Lung (tissue), 12 donors: Measurements from ENCODE around the gene PDE6D. TPM values are rescaled to one million over a fixed set of nuclear protein-coding genes. Genes with fewer than 3 reads are reported as not detected.

ENCODE experiments used
- ATAC-seq: fragments of 200-7000 bp; cut with Tn5 transposase; one replicate; pipeline ENCODE4 v1.9.1; 2020; ENCODE audit warnings: moderate number of reproducible peaks; ENCODE audit not compliant: insufficient read depth, low FRiP score
- DNase-seq, 3 donors: peaks; one replicate each; pipeline ENCODE4 v3.0.0-alpha.2; 2013 to 2017
- H3K27ac ChIP-seq, 2 donors: one replicate each; pipeline ENCODE4 v1.5.1; 2013; ENCODE audit warnings: mild to moderate bottlenecking in 2 of 2, moderate library complexity in 2 of 2, control low read depth in 1 of 2, inconsistent platforms in 1 of 2, low read depth in 1 of 2, low read length in 1 of 2
- H3K27me3 ChIP-seq, 3 donors: one replicate each; pipeline ENCODE4 v1.5.1; 2013; ENCODE audit warnings: low read length in 2 of 3; ENCODE audit not compliant: control insufficient read depth in 3 of 3, insufficient read depth in 3 of 3
- H3K36me3 ChIP-seq, 4 donors: one replicate each; pipeline ENCODE4 v1.5.1; 2013; ENCODE audit warnings: low read length in 4 of 4, mild to moderate bottlenecking in 1 of 4, moderate library complexity in 1 of 4; ENCODE audit not compliant: control insufficient read depth in 4 of 4, insufficient read depth in 4 of 4
- H3K4me1 ChIP-seq, 5 donors: one replicate each; pipeline ENCODE4 v1.5.1; 2013; ENCODE audit warnings: low read length in 5 of 5, mild to moderate bottlenecking in 2 of 5, moderate library complexity in 1 of 5; ENCODE audit not compliant: control insufficient read depth in 5 of 5, insufficient read depth in 5 of 5
- H3K4me3 ChIP-seq: one replicate; pipeline ENCODE4 v1.5.1; 2013; ENCODE audit warnings: mild to moderate bottlenecking, control low read depth, moderate library complexity
- H3K9ac ChIP-seq, 2 donors: one replicate each; pipeline ENCODE4 v1.5.1; 2013; ENCODE audit warnings: low read length in 2 of 2, control low read depth in 1 of 2; ENCODE audit not compliant: insufficient read depth in 1 of 2
- H3K9me3 ChIP-seq, 4 donors: one replicate each; pipeline ENCODE4 v1.5.1; 2013; ENCODE audit warnings: low read length in 3 of 4, mild to moderate bottlenecking in 1 of 4, moderate library complexity in 1 of 4; ENCODE audit not compliant: control insufficient read depth in 4 of 4, insufficient read depth in 3 of 4
- CTCF ChIP-seq: IDR thresholded peaks from 2 replicates; pipeline ENCODE4 v1.5.1; 2012; ENCODE audit warnings: mild to moderate bottlenecking; ENCODE audit errors: control extremely low read depth, extremely low read depth
- WGBS, 2 donors: extraction: QIAGEN DNeasy Blood & Tissue Kit; methylation state at CpG; one replicate each; pipeline ENCODE4 v1.1.7; 2013; 5-methylcytosine and 5-hydroxymethylcytosine counted together
- polyA plus RNA-seq, 2 donors: library from polyadenylated mRNA; stranded (reverse); fragments of 200-250 nt; gene quantifications; one replicate each; pipeline ENCODE4 v1.2.1, GENCODE V29; 2013
- total RNA-seq, 2 donors: library from RNA; depleted of rRNA in 1 of 2; stranded (reverse); fragments of >200 nt in 1 of 2; gene quantifications; one replicate each; pipeline ENCODE4 v1.2.1, GENCODE V29; 2014 to 2021
- donor health status: control.
- donor health status: control.
- donor health status: Bipolar disorder and iron deficiency.
- donor health status: healthy.
- donor health status: DM: yes; HTN: yes; CAD: no.

Gene PDE6D
- total and polyA plus RNA-seq, 4 donors, result 21.5 to 25.6 (median 23.0) TPM

- no peak overlapping the region for H3K4me3 ChIP-seq
- peak in 1 of 3 donors; percentile 19 for DNase-seq
- no peaks in the 10 kb centered on the region for H3K27me3 ChIP-seq
- H3K9ac ChIP-seq, result no peak overlapping the region
- no peak for ATAC-seq
- H3K36me3 ChIP-seq, result peaks cover 0 to 10% (median 2%) of the 10 kb centered on the region in 4 donors
- WGBS, 2 donors, result 82 to 86% methylated on average over 12 to 13 of the region's 13 CpGs
- peaks cover 0 to 6% (median 3%) of the 10 kb centered on the region in 5 donors for H3K4me1 ChIP-seq
- TF ChIP-seq CTCF, result no peak
- no peak overlapping the region for H3K27ac ChIP-seq
- H3K9me3 ChIP-seq, result no peaks in the 10 kb centered on the region
Observed at GRCh38 chr2:231717281-231718171, 63.6 kb downstream of the PDE6D start.

- no peak for TF ChIP-seq CTCF
- Histone ChIP-seq H3K4me1 (peaks cover 3 to 14% (median 8%) of the 10 kb centered on the region in 5 donors), H3K36me3 (peaks cover 0 to 18% (median 8%) of the 10 kb centered on the region in 4 donors), H3K4me3 (no peak overlapping the region), H3K9me3 (no peaks in the 10 kb centered on the region), H3K27me3 (no peaks in the 10 kb centered on the region), H3K27ac (peak overlapping the region in 1 of 2 donors; percentile 35), H3K9ac (no peak overlapping the region)
- no peak for DNase-seq
- WGBS, 2 donors, result 86% methylated on average over 11 of the region's 11 CpGs
- ATAC-seq, result no peak
Observed at GRCh38 chr2:231716666-231717280, 64.3 kb downstream of the PDE6D start.

- Histone ChIP-seq H3K9me3 (no peaks in the 10 kb centered on the region), H3K4me3 (no peak overlapping the region), H3K27ac (peak overlapping the region; percentile 26 to 34), H3K27me3 (no peaks in the 10 kb centered on the region), H3K4me1 (peaks cover 3 to 16% (median 15%) of the 10 kb centered on the region in 5 donors), H3K9ac (no peak overlapping the region), H3K36me3 (peaks cover 0 to 23% (median 10%) of the 10 kb centered on the region in 4 donors)
- WGBS, 2 donors, result 94 to 95% methylated on average over 8 of the region's 8 CpGs
- no peak for TF ChIP-seq CTCF
- ATAC-seq, result no peak
- DNase-seq, result no peak
Observed at GRCh38 chr2:231715988-231716616, 65.0 kb downstream of the PDE6D start.
